C4-2B (cell line): ENCODE measurements around the gene FGF21.

Experiments used
- ZFX ChIP-seq: fragments of 450-650 bp; IDR thresholded peaks from 2 replicates; pipeline ENCODE4 v1.6.1; 2017
- TF ChIP-seq, protein P1 (sequence below): fragments of 450-650 bp; conservative IDR thresholded peaks from 2 replicates; pipeline ENCODE4 v1.5.1; 2017; ENCODE audit warnings: mild to moderate bottlenecking

DNA sequence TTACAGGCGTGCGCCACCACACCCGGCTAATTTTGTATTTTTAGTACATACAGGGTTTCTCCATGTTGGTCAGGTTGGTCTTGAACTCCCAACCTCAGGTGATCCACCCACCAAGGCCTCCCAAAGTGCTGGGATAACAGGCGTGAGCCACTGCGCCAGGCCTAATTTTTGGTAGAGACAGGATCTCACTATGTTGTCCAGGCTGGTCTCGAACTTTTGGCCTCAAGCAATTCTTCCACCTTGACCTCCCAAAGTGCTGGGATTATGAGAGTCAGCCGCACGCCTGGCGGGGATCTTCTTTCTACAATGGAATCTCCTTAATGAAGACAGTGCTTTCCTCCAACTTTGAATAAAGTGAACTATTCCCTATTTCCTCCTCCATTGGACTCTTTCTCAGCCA, 20.7 kb upstream of the FGF21 start:
- TF ChIP-seq, protein P1, sequence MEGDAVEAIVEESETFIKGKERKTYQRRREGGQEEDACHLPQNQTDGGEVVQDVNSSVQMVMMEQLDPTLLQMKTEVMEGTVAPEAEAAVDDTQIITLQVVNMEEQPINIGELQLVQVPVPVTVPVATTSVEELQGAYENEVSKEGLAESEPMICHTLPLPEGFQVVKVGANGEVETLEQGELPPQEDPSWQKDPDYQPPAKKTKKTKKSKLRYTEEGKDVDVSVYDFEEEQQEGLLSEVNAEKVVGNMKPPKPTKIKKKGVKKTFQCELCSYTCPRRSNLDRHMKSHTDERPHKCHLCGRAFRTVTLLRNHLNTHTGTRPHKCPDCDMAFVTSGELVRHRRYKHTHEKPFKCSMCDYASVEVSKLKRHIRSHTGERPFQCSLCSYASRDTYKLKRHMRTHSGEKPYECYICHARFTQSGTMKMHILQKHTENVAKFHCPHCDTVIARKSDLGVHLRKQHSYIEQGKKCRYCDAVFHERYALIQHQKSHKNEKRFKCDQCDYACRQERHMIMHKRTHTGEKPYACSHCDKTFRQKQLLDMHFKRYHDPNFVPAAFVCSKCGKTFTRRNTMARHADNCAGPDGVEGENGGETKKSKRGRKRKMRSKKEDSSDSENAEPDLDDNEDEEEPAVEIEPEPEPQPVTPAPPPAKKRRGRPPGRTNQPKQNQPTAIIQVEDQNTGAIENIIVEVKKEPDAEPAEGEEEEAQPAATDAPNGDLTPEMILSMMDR = no peak
- no peak for TF ChIP-seq ZFX
